TTC549 (cell line): ENCODE data around the gene NLRC5.
"Not testable (repeated sequence)": the region's sequence is repeated elsewhere in the genome, so short reads cannot be mapped to it uniquely, and the experiment has no call there.

Source experiments
- FAIRE-seq: peaks from 2 replicates; lab custom pipeline; 2012; peaks lifted over from hg19 to GRCh38; lab: Jason Lieb, UNC

Gene NLRC5

GRCh38 chr16:57077714-57078113 lies 88.4 kb downstream of the NLRC5 start:
- FAIRE-seq = no peak

GRCh38 chr16:57081744-57082143 lies 92.4 kb downstream of the NLRC5 start:
- no peak for FAIRE-seq

- FAIRE-seq = no peak
Measured at GRCh38 chr16:57082664-57083063, 93.3 kb downstream of the NLRC5 start.

- FAIRE-seq = no peak
Measured at GRCh38 chr16:57083485-57084126, 94.2 kb downstream of the NLRC5 start.

GRCh38 chr16:57084257-57084770 lies 95.0 kb downstream of the NLRC5 start:
- no peak for FAIRE-seq

- no peak for FAIRE-seq
Measured at GRCh38 chr16:57084996-57085395, 95.6 kb downstream of the NLRC5 start.

- no peak for FAIRE-seq
Measured at GRCh38 chr16:57087003-57087402, 97.6 kb downstream of the NLRC5 start.

GRCh38 chr16:57089406-57089805 lies 100.0 kb downstream of the NLRC5 start:
- FAIRE-seq = no peak

- no peak for FAIRE-seq
Measured at GRCh38 chr16:57091200-57091974, 102.0 kb downstream of the NLRC5 start.

- FAIRE-seq = no peak
Measured at GRCh38 chr16:57091975-57092785, 102.8 kb downstream of the NLRC5 start, which contains the start of gene CPNE2. Gene CPNE2 (plus strand): TSS chr16:57092583. CDS start chr16:57110743, 18,160 bp downstream.

GRCh38 chr16:57092786-57093411 lies 103.5 kb downstream of the NLRC5 start:
- FAIRE-seq = no peak

GRCh38 chr16:57093666-57094564 lies 104.6 kb downstream of the NLRC5 start:
- no peak for FAIRE-seq

GRCh38 chr16:57094911-57095310 lies 105.6 kb downstream of the NLRC5 start:
- no peak for FAIRE-seq

- no peak for FAIRE-seq
Measured at GRCh38 chr16:57096192-57096591, 106.8 kb downstream of the NLRC5 start.

- no peak for FAIRE-seq
Measured at GRCh38 chr16:57096793-57097192, 107.4 kb downstream of the NLRC5 start.

GRCh38 chr16:57098188-57098841 lies 109.0 kb downstream of the NLRC5 start:
- FAIRE-seq = no peak

- FAIRE-seq = not testable (repeated sequence)
Measured at GRCh38 chr16:57099965-57100364, 110.6 kb downstream of the NLRC5 start.

GRCh38 chr16:57100445-57100844 lies 111.1 kb downstream of the NLRC5 start:
- FAIRE-seq = no peak

GRCh38 chr16:57102888-57103851 lies 113.8 kb downstream of the NLRC5 start:
- no peak for FAIRE-seq
